Activated CD8-positive, alpha-beta memory T cell treated with anti-CD3 and anti-CD28 coated beads for 1 hour (primary cell): ENCODE data around the gene MPHOSPH9.

ENCODE experiments used
- DNase-seq, 2 donors: peaks; one replicate each; pipeline ENCODE4 v3.0.0-alpha.2; 2020; ENCODE audit warnings: low read depth in 1 of 2; ENCODE audit errors: extremely low read depth in 1 of 2

Gene MPHOSPH9

DNA sequence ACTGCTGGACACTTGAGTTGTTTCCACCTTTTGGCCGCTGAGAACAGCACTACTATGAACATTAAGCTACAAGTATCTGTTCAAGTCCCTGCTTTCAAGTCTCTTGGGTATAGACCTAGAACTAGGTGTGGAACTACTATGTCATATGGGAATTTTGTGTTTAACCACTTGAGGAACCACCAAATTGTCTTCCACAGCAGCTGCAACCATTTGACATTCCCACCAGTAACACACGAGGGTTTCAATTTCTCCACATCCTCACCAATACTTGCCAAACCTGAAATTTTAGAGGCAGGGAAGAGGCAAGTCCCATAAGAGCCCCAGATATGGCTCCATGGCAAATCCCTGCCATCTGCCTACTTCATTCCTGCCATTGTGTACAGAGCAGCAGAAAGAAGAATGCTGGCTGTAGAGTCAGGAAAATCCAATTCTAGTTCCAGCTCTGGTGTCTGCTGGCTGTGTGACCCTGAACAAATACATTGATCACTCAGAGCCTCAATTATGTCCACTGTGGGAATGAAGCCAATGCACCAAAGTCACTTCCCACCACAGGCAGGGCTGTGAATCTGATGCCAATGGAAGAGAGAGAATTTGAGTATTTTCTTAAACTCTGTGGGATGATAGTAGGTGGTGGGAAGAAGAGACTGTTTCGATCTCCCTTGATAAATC lies 99.9 kb downstream of the MPHOSPH9 start:
- no peak for DNase-seq

DNA sequence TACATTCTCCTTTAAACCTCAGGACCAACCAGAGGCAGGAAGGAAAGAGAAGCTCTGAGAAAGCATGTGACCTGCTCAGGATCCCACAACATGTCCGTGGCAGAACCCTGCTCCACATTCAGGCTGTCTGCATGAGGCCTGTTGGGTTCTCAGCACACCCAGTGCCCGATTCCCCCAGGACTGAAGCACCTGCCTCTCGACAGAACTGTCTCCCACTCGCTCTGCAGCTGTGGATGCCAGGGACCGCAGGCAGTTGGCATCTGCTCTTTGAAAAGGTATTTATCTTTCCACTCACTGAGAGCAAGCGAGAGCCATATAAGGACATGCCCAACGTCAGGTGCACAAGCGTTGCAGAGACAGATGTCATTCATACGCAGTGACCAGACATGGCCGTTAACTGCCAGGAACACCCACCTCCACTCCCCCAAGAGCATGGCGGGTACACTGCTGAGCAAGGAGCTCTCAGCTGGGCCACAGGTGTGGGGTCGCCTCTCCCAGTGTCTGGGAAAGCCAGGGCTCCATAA lies 101.0 kb downstream of the MPHOSPH9 start:
- DNase-seq = no peak

DNA sequence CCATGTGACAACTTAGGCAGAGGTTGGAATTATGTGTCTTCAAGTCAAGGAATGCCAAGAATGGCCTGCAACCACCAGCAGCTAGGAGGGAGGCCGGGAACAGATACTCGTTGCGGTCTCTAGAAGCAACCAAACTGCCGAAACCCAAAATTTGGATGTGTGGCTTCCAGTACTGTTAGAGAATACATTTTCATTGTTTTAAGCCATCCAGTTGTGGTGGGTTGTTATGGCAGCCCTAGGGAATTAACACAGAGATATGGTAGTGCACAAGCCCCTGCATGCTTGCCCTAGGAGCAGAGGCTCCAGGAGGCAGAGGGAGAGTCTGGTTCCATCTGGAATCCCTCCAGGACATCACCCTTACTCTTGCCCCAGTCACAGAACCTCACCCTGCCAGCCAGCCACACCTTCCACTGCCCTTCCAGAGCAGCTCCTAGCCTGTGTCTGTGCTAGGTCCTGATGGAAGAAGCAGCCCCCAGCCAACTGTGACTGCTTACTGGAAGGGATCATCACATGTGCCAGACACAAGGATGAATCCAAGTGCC lies 101.6 kb downstream of the MPHOSPH9 start:
- no peak for DNase-seq

DNA sequence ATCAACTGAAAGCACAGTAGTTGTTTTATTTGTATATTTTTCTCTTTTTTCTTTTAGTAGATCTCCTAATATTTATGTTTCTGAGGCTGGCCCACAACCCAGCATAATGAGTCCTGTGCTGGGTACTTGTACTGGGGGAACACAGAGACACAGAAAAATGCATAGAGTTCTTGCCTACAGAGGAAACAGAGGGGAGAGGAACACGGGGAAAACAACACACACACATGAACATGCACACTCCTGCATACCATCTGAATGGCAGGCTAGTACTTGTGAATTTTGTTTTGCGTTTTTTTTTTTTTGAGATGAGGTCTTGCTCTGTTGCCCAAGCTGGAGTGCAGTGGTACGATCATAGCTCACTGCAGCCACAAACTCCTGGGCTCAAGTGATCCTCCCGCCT lies 103.3 kb downstream of the MPHOSPH9 start:
- no peak for DNase-seq

DNA sequence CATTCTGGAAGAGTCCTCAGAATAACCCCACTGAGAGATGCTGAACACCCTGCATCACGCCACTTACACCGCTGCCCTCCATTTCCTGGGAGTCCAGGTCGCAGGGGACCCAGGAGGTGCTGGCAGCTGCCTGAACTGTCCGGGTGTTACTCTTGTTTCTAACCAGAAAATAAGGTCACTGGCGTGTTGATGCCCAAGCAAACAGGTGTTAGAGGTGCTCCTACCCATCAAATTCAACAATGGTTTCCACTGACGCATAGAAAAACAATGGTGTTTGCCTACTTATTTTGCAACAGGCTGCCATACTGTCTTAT lies 105.8 kb downstream of the MPHOSPH9 start:
- no peak for DNase-seq

DNA sequence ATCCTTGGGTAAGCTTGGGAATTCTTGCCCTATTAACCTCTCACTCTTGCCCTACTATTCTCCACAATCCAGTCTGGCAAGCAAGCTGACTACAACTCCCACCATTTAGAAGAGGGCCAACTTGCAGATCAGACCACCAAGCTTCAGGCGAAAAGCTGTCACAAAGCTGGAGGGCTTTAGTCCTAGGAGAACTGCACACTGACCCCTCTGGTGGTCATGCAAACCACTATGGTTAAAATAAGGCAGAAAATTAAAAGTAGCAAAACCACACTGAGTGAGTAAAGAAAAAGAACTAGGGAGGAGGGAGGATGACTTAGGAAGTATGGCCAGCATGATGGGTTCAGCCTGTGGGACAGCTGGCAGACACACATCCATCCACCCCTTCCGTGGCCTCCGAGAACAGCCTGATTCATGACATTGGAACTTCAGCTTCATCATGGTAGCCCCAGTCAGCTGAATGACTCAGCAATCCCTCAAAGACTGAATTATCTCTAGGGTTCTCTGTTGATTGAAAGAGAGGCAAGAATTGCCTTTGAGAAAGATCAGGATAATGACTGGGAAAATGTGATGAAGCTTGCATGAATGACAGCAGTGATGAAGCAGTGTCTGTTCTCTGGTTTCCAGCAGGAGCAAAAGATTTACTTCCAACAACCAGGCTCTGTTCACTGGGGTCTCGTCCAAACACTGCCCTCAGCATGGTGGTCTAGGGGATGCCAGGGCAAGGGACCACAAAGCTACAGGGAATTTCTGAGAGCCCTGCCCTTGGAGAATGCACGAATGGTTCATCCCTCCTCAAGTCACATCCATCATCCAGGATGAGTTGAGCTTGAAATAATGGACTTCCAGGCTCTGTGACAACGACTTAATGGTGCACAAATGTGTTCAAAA lies 106.4 kb downstream of the MPHOSPH9 start:
- no peak for DNase-seq

DNA sequence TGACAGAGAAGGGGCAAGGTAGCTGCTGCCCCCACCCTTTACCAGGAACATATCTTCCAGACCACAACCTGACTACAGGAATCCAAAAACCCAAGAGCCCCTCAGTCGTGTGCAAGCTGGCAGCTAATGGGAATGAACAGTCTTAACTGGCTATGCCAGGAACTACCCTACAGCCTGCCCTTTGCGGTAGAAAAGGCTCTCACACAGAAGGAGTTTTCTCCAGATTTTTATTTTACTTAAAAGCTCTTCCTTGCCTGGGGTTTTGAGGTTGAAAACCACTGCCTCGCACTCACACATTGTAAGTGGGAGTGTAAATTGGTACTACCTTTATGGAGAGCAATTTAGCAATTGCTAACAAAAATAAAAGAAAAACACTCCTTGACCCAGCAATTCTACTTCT lies 110.3 kb downstream of the MPHOSPH9 start:
- no peak for DNase-seq

DNA sequence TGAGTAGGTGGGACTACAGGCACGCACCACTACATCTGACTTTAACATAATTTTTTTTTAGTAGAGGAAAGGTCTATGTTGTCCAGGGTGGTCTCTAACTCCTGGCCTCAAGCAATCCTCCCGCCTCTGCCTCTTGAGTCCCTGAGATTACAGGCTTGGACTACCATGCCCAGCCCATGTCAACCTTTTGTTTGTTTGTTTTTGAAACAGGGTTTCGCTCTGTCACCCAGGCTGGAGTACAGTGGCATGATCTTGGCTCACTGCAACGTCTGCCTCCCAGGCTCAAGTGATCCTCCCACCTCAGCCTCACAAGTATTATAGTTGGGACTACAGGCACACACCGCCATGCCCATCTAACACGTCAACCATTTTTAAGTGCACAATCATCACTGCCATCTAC lies 111.3 kb downstream of the MPHOSPH9 start:
- no peak for DNase-seq

DNA sequence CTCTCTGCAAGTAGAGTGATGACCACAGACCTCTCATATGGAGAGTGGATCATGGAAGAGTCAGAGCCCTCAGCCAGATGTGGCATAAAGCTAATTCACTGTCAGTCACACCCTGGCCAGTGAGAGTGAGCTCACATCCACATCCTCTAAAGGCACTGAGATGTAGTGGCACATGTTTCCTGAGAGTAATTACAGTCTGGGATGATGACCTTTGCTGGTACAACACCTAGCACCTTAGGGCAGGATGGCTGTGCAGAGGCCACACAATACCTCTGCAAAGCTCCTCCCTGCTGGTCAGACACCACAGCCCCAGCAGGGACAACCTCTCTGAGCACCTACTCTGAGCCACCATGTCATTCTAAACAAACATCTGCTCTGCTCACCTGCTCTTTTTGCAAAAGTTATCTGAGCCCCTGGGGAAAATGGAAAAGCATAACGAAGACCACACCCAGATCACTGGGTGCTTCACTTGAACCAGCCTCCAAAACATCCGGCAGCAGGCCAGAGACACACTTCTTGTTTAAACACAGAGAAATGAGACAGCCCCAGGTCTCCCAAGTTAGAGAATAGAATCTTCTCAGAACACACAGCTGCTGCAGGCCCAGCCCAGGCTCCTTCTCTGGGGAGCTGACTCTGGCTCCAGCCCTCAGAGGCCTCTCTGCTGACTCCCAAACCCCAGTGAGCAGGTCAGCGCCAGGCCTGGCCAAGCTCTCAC lies 112.3 kb downstream of the MPHOSPH9 start:
- no peak for DNase-seq

DNA sequence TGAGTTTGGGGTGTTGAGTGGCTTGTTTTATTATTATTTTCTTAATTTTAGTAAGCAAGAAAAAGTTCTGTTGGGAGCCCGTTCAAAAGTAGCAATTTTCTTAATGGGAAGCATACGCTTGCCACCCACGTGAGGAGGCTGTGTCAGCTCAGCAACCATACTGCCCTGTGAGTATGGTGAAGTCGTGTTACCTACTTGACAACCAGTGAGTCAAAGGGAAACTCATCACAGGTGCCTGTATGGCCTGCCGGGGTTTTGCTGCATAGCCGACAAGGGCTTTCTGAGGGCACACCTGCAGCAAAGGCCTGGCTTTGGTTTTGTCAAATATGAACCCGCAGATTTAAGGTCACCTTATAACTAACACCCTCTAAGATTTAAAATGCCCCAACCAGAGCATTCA lies 113.1 kb downstream of the MPHOSPH9 start:
- no peak for DNase-seq

DNA sequence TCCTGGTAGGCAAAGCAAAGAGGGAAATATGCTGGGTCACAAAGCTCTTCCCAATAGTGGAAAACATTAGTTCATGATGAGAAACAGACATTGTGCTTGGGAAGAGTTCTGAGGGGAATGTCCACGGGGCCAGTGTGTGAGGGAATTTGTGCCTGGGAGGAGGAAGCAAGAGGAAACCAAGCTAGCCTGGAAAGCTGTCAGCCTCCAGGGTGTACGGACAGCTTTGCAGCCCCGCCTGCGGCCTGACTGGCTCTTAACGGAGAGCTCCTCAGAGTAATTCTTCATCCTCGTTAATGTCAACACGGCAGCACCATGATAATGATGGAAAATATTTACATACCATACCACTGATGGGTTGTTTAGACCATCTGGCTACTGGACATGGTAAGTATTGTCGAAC lies 114.4 kb downstream of the MPHOSPH9 start:
- DNase-seq = no peak

DNA sequence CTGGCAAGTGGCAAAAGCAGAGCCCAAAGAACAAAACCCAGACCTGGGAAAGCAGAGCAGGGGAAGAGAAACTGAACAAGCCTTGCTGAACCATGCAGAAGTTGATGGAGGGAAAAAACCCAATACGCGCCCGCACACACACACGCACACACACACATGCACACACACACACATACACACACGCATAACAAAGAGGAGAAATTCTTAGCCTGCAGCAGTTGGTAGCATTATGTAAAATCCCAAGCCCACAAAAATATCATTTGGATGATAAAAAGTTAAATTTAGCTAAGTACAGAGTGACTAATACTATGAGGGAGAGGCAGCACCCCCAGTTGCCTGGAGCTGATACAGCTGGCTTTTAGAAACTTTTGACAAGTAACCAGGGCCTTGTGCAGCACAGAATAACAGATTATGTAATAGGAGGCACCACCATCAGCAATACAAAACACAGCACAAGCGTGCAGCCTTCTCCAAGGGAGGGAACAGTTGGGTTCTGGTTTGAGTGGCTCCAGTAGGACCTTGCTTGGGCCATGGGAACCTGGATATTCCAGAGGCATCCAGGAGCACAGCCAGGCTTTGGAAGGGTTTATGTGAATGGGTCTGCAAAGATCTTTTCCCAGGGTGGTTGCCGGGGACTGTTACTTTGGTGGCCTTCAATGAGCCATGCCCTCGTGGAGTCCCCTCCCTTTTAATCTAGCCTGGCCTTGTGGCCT lies 117.4 kb downstream of the MPHOSPH9 start:
- DNase-seq = no peak

DNA sequence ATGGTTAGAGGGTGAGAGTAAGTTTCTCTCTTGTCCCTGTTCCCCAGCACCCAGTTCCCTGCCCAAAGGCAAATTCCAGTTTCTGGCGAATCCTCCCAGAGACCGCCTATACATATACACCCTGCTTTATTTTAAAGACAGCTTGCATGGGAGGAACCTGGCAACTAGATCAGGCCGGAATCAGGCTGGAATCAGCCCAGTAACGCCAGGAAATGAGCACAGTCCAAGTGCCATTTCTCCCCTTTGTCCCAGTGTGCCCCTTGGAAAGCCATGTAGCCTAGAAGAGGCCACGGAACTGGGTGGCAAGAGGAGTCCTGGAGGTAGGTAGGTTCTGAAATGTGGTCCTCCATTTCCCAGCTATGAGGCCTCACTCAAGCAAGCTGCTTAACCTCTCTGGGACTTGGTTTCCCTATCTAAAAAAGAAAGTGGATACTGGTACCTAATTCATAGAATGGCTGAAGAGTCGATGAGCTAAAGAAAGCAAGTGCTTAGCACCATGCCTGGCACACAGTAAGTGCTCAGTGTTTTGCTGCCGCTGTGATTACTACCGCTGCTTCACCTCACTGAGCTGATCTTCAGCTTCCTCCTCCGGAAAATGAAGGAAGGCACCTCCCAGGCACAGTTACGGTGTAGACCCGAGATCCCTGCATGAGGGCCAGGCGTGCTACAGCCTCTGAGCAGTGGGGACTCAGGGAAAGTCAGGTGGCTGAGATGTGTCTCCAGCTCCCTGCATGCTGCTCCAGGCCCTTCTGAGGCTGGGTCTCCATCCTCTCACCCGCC lies 118.4 kb downstream of the MPHOSPH9 start:
- DNase-seq = no peak

DNA sequence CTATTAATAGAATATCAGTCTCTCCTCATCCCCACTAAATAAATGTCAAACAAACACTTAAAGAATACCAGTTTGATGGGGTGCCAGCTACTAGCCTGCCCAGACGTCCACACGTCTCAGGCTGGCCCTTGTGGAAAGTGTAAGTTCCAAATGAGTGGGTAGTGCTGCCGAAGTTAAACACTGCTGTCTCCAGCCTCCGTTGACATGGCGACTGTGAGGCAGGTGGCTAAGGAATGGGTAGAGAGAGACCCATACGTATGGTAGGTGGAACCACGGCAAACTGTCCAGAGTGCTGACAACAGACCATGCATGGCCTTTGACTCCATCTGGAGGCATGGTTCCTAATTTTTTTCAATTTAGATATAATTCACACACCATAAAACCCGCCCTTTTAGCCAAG lies 119.9 kb downstream of the MPHOSPH9 start:
- no peak for DNase-seq

DNA sequence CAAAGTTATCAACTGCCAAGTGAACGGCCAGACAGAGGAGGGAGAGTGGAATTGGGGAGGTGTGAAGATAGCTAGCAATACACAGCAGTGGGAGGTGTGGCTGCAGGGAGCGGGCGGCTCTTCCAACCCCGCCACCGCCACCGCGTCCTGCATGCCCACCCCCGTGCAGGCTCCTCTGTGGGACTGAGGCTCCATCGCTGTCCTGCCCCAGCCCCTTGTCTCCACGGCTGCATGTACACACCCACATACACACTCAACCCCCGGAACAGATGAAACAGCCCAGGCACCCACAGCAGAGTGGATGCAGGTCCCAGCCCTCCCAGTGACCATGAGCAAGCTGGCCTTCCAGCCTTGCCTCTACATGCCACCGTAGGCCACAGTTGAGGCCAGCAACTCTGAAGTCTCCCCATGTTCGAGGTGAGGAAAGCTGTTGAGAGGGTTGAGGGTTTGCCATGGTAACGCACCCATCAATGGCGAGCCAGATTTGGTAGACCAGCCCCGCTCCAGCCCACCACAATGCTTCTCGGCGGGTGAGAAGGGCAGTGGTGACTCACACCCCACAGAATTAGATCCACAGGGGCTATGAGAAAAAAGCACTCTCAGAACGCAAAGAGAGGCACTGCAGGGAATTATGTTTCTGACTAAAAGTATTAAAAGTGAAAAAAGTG lies 121.3 kb downstream of the MPHOSPH9 start:
- no peak for DNase-seq

DNA sequence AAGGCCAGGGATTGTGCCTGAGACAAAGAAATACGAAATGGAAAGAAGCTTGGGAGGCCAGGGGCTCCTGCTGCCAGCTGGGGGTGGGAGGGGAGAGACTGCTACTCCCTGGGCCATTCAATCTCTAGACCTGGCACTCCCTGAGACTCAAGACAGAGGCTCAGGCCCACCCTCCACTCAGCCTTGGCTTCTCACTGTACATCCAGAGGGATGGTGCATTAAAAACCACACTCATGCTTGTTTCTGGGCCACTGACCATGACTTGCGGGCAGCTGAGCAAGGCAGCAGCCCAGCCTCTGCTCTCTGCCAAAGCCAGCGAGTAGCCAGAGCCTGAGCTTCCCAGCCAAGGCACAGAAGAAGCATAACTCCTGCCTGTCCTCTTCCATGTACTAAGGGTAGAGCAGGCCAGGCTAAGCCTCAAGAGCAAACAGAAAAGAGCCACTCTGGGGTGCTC lies 123.6 kb downstream of the MPHOSPH9 start:
- DNase-seq = no peak

DNA sequence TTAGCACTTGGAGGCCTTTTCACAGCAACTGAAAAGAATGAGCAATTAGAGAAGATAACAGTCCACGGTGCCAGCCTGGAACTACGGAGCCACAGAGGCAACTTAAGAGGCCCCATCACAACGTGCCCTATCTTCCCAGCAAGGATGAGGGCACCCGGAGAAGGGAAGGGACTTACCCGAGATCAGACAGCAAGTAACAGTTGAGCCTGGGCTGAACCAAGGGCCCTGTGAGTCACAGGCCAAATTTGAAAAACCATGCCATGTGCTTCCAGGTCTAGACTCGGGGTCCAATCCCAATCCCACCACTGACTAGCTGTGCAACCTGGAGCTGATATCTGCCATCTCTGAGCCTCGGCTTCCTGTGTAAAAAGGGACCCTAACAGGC lies 124.3 kb downstream of the MPHOSPH9 start:
- DNase-seq = no peak

DNA sequence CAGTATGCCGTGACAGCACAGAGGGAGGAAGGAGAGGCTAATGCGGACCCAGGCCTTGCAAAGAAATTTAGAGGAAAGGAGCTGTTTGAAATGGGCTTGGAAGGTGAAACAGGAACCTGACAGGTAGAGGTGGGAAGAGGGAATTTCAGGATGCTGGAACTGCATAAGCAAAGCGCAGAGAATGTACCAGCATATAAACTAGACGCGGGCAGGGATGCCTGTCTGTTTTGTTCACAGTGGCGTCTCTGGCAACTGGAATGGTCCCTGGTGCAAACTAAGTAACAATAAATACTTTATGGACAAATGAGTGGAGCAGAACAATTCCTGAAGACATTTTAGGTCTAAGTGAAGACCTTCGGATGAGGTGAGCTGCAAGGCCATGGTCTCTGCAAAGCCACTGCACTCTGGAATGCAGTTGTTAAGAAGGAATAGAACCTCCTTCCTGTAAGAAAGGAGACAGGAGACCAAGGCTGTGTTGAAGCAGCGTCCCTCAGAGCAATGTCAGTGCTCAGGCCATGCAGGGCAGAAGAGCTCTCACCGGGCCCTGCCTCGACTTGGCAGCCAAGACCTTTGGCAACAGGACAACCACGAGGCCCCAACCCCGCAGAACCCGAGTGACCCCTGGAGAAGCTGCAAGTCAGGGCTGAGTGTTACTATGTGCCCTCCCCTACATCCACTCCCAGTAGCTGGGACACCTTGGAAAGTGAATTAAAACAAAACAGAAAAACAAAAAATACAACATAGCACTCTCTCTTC lies 124.8 kb downstream of the MPHOSPH9 start:
- DNase-seq = no peak
